Endothelial cell of umbilical vein (primary cell): ENCODE results near the gene PHC2. TPM values are rescaled to one million over a fixed set of nuclear protein-coding genes. Genes with fewer than 3 reads are reported as not detected.

ENCODE experiments used
- BruUV-seq: library from RNA; stranded (reverse); fragments of 400-500 nt; replicated peaks from 2 replicates; lab custom pipeline; 2021; lab: Mats Ljungman, UMichigan
- CTCF ChIA-PET: fragments of 300-600, 350-600 bp; sonication (Branson Sonifier 250); formaldehyde crosslinking; loops from one replicate; lab custom pipeline; 2021; ENCODE audit warnings: antibody characterized with exemption, inconsistent platforms; lab: Charles Lee
- POLR2A ChIA-PET: fragments of 300-600, 350-600 bp; sonication (Branson Sonifier 250); formaldehyde crosslinking; loops from one replicate; lab custom pipeline; 2021; ENCODE audit warnings: antibody characterized with exemption, inconsistent platforms; lab: Charles Lee
- DNase-seq: peaks from one replicate; pipeline ENCODE4 v3.0.0-alpha.2; 2011; ENCODE audit warnings: low read depth, low spot score
- FAIRE-seq: peaks from 2 replicates; lab custom pipeline; 2011; peaks lifted over from hg19 to GRCh38; lab: Jason Lieb, UNC
- H2AFZ ChIP-seq: 2 replicates; pipeline ENCODE4 v1.6.0; 2012; ENCODE audit warnings: low read depth, low read length, control low read depth, inconsistent platforms
- H3K27ac ChIP-seq: 2 replicates; pipeline ENCODE4 v1.5.1; 2011; ENCODE audit warnings: low read depth, mild to moderate bottlenecking, control low read depth, low read length, moderate library complexity; ENCODE audit not compliant: insufficient read depth
- H3K27me3 ChIP-seq, 2 experiments: 2 replicates each; pipeline versions ENCODE4 v1.6.0 to v1.6.1; 2011; ENCODE audit warnings: low read length in 2 of 2, mixed read lengths in 1 of 2; ENCODE audit not compliant: control insufficient read depth in 2 of 2, insufficient read depth in 2 of 2
- H3K36me3 ChIP-seq, 2 experiments: 2 replicates in 1 of 2; 3 replicates in 1 of 2; pipeline ENCODE4 v1.5.1; 2011; ENCODE audit warnings: low read length in 2 of 2, mild to moderate bottlenecking in 1 of 2, moderate library complexity in 1 of 2; ENCODE audit not compliant: control insufficient read depth in 2 of 2, insufficient read depth in 2 of 2; ENCODE audit errors: extremely low read depth in 1 of 2
- H3K4me1 ChIP-seq: 3 replicates; pipeline ENCODE4 v1.5.1; 2011; ENCODE audit warnings: mild to moderate bottlenecking, low read length; ENCODE audit not compliant: control insufficient read depth, insufficient read depth; ENCODE audit errors: extremely low read depth
- H3K4me2 ChIP-seq: 2 replicates; pipeline ENCODE4 v1.6.1; 2011; ENCODE audit warnings: low read length, control low read depth, mixed read lengths; ENCODE audit not compliant: insufficient read depth
- H3K4me3 ChIP-seq, 3 experiments: fragments of 200-600 bp in 1 of 3; sonication (generic), shearing (Covaris generic) in 1 of 3; replicated peaks in 1 of 3; 2 replicates each; pipeline ENCODE4 v1.5.1; 2011 to 2016; ENCODE audit warnings: control low read depth in 3 of 3, low read length in 3 of 3, mild to moderate bottlenecking in 2 of 3, inconsistent platforms in 1 of 3, low read depth in 1 of 3, moderate library complexity in 1 of 3; ENCODE audit not compliant: insufficient read depth in 1 of 3
- H3K79me2 ChIP-seq: 2 replicates; pipeline ENCODE4 v1.6.0; 2012; ENCODE audit warnings: low read length, inconsistent platforms; ENCODE audit not compliant: control insufficient read depth, insufficient read depth
- H3K9ac ChIP-seq: replicated peaks from 2 replicates; pipeline ENCODE3; 2011; ENCODE audit warnings: low read length, control low read depth; ENCODE audit not compliant: insufficient read depth; ENCODE audit errors: extremely low read depth
- H3K9me1 ChIP-seq: replicated peaks from 3 replicates; pipeline ENCODE4 v1.6.0; 2011; ENCODE audit warnings: mild to moderate bottlenecking, low read length; ENCODE audit not compliant: control insufficient read depth, insufficient read depth; ENCODE audit errors: extremely low read depth
- H3K9me3 ChIP-seq: replicated peaks from 2 replicates; pipeline ENCODE4 v1.5.1; 2012; ENCODE audit warnings: low read length, inconsistent platforms; ENCODE audit not compliant: control insufficient read depth, insufficient read depth
- H4K20me1 ChIP-seq: replicated peaks from 2 replicates; pipeline ENCODE3; 2011; ENCODE audit warnings: mild to moderate bottlenecking, low read length; ENCODE audit not compliant: control insufficient read depth, insufficient read depth; ENCODE audit errors: extremely low read depth
- CTCF ChIP-seq, 2 donors: IDR thresholded peaks; 1 replicate in 1 of 2; 2 replicates in 1 of 2; pipeline ENCODE4 v1.5.1; 2011; ENCODE audit warnings: low read length in 2 of 2, mild to moderate bottlenecking in 2 of 2, moderate library complexity in 2 of 2, control low read depth in 1 of 2, inconsistent platforms in 1 of 2, low read depth in 1 of 2; ENCODE audit not compliant: insufficient read depth in 1 of 2; ENCODE audit errors: extremely low read depth in 1 of 2
- EZH2 ChIP-seq: IDR thresholded peaks from 2 replicates; pipeline ENCODE4 v1.6.1; 2012; ENCODE audit warnings: borderline replicate concordance, low read depth, mild to moderate bottlenecking, moderate library complexity, low read length, inconsistent platforms; ENCODE audit not compliant: severe bottlenecking
- FOS ChIP-seq: IDR thresholded peaks from 2 replicates; pipeline ENCODE4 v1.6.1; 2011; ENCODE audit warnings: mild to moderate bottlenecking, low read length, moderate library complexity, borderline replicate concordance; ENCODE audit not compliant: insufficient read depth
- GATA2 ChIP-seq: IDR thresholded peaks from 2 replicates; pipeline ENCODE4 v1.7.0; 2011; ENCODE audit warnings: low read depth, mild to moderate bottlenecking, moderate library complexity, mixed read lengths, low read length; ENCODE audit not compliant: insufficient read length, insufficient read depth
- JUN ChIP-seq: IDR thresholded peaks from 2 replicates; pipeline ENCODE4 v1.6.1; 2011; ENCODE audit warnings: borderline replicate concordance, low read depth; ENCODE audit not compliant: insufficient read length, insufficient read depth
- MAX ChIP-seq: IDR thresholded peaks from 2 replicates; pipeline ENCODE4 v1.6.1; 2011; ENCODE audit not compliant: insufficient read depth, insufficient read length
- MYC ChIP-seq: IDR thresholded peaks from one replicate; pipeline ENCODE4 v1.6.1; 2011; ENCODE audit warnings: mild to moderate bottlenecking, low read depth, low read length
- POLR2A ChIP-seq: IDR thresholded peaks from 2 replicates; pipeline ENCODE4 v1.6.1; 2012; ENCODE audit warnings: low read depth, mild to moderate bottlenecking, control low read depth, low read length
- POLR2AphosphoS5 ChIP-seq: IDR thresholded peaks from 2 replicates; pipeline ENCODE4 v1.6.1; 2012; ENCODE audit warnings: low read depth, mild to moderate bottlenecking, control low read depth, low read length, moderate library complexity; ENCODE audit not compliant: insufficient read depth
- dilution Hi-C: fragments of 300-500 bp; cut with MboI; formaldehyde crosslinking; loops from one replicate; pipeline ENCODE4 v1.15.0; 2019; ENCODE audit warnings: low sequenced_read_pairs; ENCODE audit not compliant: extremely low pct_ligation_motif_present
- intact Hi-C: fragments of 100-400 bp; cut with micrococcal nuclease; formaldehyde crosslinking; loops from one replicate; pipeline ENCODE4 v1.10.0; 2022
- polyA plus RNA-seq, 4 experiments: library from polyadenylated mRNA; depleted of rRNA in 3 of 4; stranded (reverse) in 3 of 4; unstranded in 1 of 4; fragments of >200 nt; gene quantifications; 2 replicates each; pipeline versions ENCODE4 v1.2.1 to v1.2.3, GENCODE V29; 2011 to 2012; ENCODE audit warnings: missing spikeins in 1 of 4
- total RNA-seq: library from RNA; stranded (reverse); gene quantifications from 2 replicates; pipeline ENCODE4 v1.2.3, GENCODE V29; 2021

PHC2 gene
- total and polyA plus RNA-seq, 2 donors (not counting 3 experiments of a cell fraction or from before 2014, with no cell fraction given), result 65.6 to 79.0 TPM

- CTCF ChIA-PET, result interaction anchor here (0.7 to 5.4 kb wide), 9 partner anchors 12 to 240 kb away, joined by 3 to 95 read pairs (median 3); no protein-coding TSS in a partner anchor
- FAIRE-seq, result no peak
- peaks cover under 1% of the 10 kb centered on the region for H3K4me1 ChIP-seq
Observed at GRCh38 chr1:33366762-33367484, 64.0 kb downstream of the PHC2 start.

More at GRCh38 chr1:33366762-33367484, 64.0 kb downstream of the PHC2 start:
- no peaks in the 10 kb centered on the region for H3K9me3 ChIP-seq
- H3K27ac ChIP-seq, result no peak overlapping the region
- no peak overlapping the region for H2AFZ ChIP-seq
- no peak for DNase-seq
- no peaks in the 10 kb centered on the region for H4K20me1 ChIP-seq
- no TSS peak for BruUV-seq
- H3K36me3 ChIP-seq, result no peaks in the 10 kb centered on the region
- H3K4me3 ChIP-seq, result no peak overlapping the region
- dilution Hi-C loops (no loop called here), intact Hi-C loops (loop anchor here (1.0 to 5.0 kb wide), 5 partner anchors 72 to 230 kb away; no protein-coding TSS in a partner anchor)
- TF ChIP-seq EZH2 (no peak), JUN (no peak), POLR2A (no peak), MAX (no peak), MYC (no peak), GATA2 (no peak), FOS (no peak), POLR2AphosphoS5 (no peak), CTCF (IDR thresholded peaks at IDR 0.05; ENCODE audit: extremely low read depth in 1 of 2, insufficient read depth in 1 of 2, low read depth in 1 of 2, low read length in 2 of 2) (no peak)
- H3K9me1 ChIP-seq, result no peaks in the 10 kb centered on the region
- no peak overlapping the region for H3K9ac ChIP-seq
- POLR2A ChIA-PET, result no interaction called here
- H3K79me2 ChIP-seq, result no peaks in the 10 kb centered on the region
- H3K4me2 ChIP-seq, result no peak overlapping the region
- no peaks in the 10 kb centered on the region for H3K27me3 ChIP-seq
